Inferior parietal cortex (tissue), 1 donor: ENCODE data around the gene RAMAC.
"Not testable (repeated sequence)": the region's sequence is repeated elsewhere in the genome, so short reads cannot be mapped to it uniquely, and the experiment has no call there.

Experiments
- DNase-seq: peaks from one replicate; pipeline ENCODE4 v3.0.0-alpha.2; 2016; ENCODE audit errors: extremely low spot score

The RAMAC gene

GRCh38 chr15:83014205-83014653 lies 28.2 kb downstream of the RAMAC start:
- DNase-seq: no peak

DNA sequence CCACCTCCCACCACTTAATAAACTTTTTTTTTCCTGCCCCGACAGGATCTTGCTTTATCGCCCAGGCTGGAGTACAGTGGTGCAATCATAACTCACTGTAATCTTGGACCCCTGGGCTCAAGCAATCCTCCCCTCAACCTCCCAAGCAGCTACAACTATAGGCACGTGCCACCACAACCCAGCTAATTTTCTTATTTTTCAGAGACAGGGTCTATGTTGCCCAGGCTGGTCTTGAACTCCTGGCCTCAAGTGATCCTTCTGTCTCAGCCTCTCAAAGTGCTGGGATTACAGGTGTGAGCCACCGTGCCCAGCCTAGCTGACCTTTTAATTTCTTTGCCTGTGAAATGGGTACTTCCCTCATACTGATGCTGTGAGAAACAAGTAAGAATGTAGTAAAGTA lies 29.4 kb downstream of the RAMAC start:
- no peak for DNase-seq

DNA sequence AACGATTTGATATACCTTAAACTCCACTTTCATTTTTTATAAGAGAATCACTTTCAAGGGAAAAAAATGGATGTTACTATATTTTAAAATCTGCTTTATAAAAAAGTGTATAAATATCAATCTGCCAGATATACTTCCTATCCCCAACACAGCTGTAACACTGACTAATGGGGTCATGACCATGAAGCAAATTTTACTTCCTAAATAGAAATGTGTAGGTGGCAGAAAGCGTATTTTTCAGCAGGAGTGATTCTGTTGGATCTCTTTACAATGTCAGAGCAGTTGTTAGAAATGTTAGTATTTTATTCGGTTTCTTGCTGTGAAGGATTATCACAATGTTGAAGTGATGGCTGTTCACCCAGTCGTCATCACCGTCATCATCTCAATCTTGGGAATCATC lies 30.9 kb downstream of the RAMAC start:
- DNase-seq: no peak

DNA sequence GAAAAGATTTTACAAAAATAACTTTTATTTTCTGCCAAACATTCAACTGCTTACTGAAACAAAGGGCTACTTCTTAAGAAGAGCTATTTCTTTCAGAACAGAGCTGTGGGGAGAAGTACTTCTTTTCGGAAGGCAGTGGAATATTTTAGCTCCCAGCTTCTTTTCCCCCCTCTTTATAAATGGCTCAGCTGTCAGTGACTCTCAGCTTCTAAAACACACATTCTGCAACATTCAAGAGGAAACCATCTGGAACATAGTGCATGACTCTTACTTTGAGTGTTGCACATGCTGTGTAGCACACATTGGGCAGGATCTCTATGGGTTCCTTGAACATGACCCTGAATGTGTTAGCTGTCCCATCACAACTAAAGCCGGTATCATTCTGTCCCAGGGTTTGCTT lies 32.4 kb downstream of the RAMAC start:
- DNase-seq: peak; percentile 35

DNA sequence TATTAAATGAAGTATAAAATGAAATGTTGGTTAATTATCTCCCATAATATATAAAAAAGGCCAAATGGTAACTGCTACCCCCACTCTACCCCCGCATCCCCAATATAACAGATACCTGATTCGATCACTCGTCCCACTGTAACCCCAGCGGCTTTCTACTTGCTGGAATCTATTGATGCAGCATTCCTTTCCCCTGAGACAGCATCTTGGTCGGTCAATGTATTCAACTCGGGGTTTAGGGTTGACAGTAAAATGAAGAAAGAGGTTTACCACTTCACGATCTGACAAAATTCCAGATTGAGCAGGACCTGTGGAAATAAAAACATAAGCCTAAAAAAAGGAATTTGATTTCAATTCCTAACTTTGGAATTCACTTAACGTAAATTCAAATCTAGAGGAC lies 44.0 kb downstream of the RAMAC start:
- DNase-seq: no peak

GRCh38 chr15:83031234-83031633 lies 45.2 kb downstream of the RAMAC start:
- DNase-seq: not testable (repeated sequence)

- no peak for DNase-seq
Measured at GRCh38 chr15:83036253-83036652, 50.2 kb downstream of the RAMAC start.

GRCh38 chr15:83039206-83039605 lies 53.2 kb downstream of the RAMAC start:
- no peak for DNase-seq
